ENCODE results near the gene TTC33. TPM values are rescaled to one million over a fixed set of nuclear protein-coding genes. Genes with fewer than 3 reads are reported as not detected.

TTC33 gene
- total RNA-seq, 1 donor, result 13.7 TPM

DNA sequence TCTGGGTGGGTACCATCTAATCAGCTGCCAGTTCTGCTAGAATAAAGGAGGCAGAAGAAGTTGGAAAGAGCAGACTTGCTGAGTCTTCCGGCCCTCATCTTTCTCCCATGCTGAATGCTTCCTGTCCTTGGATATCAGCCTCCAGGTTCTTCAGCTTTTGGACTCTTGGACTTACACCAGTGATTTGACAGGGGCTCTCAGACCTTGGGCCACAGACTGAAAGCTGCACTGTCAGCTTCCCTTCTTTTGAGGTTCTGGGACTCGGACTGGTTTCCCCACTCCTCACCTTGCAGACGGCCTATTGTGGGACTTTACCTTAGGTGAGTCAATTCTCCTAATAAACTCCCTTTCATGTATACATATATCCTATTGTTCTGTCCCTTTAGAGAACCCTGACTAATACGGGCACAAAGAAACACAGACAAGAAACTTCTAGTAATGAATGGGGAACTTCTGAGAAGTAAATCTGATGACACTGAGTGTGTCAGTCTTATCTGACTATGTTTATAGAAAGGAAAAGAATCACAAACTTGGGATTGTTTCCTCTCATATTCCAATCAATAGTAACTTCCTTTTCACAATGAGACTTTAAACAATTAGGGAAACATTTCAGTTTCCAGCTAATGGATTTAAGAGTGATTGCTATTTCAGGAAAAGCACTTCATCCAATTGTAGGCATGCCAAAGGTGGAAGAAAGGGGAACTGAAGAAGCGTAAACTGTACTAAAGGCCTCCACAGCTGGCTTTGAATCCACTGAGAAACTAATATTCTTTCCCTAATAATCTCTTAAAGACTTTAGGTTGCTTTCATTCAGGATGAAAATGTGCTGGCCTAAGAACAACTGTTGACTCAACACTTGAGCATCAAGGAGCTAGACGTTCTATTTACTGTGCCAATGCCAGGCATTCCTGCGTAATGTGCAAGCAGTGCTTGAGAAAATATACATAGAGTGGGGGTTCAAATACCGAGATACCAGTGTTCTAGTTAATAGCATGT lies 204.0 kb downstream of the TTC33 start:
- peak; percentile 97 for DNase-seq (ENCODE audit: low read depth)
- no peak overlapping the region for H3K4me3 ChIP-seq (ENCODE audit: low read depth, low read length)
- TF ChIP-seq, protein P1, sequence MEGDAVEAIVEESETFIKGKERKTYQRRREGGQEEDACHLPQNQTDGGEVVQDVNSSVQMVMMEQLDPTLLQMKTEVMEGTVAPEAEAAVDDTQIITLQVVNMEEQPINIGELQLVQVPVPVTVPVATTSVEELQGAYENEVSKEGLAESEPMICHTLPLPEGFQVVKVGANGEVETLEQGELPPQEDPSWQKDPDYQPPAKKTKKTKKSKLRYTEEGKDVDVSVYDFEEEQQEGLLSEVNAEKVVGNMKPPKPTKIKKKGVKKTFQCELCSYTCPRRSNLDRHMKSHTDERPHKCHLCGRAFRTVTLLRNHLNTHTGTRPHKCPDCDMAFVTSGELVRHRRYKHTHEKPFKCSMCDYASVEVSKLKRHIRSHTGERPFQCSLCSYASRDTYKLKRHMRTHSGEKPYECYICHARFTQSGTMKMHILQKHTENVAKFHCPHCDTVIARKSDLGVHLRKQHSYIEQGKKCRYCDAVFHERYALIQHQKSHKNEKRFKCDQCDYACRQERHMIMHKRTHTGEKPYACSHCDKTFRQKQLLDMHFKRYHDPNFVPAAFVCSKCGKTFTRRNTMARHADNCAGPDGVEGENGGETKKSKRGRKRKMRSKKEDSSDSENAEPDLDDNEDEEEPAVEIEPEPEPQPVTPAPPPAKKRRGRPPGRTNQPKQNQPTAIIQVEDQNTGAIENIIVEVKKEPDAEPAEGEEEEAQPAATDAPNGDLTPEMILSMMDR (IDR thresholded peaks at IDR 0.05; ENCODE audit: insufficient read depth, low read length), result no peak

DNA sequence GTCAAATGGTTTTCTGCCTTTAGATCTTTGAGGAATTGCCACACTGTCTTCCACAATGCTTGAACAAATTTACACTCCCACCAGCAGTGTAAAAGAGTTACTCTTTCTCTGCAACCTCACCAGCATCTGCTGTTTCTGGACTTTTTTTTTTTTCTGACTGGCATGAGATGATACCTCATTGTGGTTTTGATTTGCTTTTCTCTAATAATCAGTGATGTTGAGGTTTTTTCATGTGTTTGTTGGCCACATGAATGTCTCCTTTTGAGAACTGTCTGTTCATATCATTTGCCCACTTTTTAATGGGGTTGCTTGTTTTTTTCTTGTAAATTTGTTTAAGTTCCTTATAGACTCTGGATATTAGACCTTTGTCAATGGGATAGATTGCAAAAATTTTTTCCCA lies 205.3 kb downstream of the TTC33 start:
- H3K4me3 ChIP-seq (ENCODE audit: low read depth, low read length), result no peak overlapping the region
- TF ChIP-seq, protein P1 (IDR thresholded peaks at IDR 0.05; ENCODE audit: insufficient read depth, low read length), result no peak
- no peak for DNase-seq (ENCODE audit: low read depth)

DNA sequence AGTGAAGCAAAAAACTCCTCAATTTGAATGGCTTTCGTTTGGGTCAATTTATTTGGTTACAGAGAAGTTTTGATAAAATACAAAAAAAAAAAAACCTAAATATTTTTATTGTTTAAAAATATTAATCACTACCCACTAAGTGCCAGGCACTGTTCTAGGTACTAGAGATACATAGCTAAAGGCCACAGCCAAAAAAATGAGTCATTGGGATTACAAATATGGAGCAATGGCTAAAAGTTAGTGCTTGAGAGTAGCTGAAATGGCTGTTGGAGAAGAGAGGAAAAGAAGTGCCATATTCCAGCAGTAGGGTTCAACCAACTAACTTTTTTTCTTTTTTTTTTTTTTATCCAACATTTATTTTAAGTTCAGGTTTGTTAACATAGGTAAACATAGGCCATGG lies 206.1 kb downstream of the TTC33 start:
- no peak overlapping the region for H3K4me3 ChIP-seq (ENCODE audit: low read depth, low read length)
- DNase-seq (ENCODE audit: low read depth), result no peak
- TF ChIP-seq, protein P1 (IDR thresholded peaks at IDR 0.05; ENCODE audit: insufficient read depth, low read length), result no peak

DNA sequence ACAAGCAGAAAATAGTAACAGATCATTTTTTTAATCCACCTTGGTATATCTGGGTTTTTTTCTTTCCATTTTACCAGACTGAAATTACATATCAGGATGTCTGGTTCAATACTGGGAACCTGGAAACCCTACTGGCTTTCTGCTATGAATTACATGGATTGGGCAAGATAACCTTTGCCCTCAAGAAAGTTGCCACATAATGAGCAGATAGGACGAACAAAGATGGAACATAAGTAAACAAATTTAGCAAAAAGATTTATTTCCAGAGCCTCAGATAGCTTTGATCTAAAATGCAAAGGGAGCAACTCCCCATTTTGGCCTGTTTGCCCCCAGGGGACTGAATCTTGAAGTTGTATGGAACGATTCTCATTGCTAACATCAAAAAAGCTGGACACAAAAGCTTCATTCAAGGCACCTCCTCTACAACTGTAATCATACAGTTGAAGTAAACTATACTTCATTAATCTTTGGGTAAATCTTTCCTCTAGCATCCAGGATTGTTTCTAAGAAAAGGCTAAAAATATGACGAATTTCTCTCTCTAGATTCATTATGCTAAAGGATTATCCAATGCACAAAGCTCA lies 207.7 kb downstream of the TTC33 start:
- DNase-seq (ENCODE audit: low read depth), result no peak
- no peak overlapping the region for H3K4me3 ChIP-seq (ENCODE audit: low read depth, low read length)
- TF ChIP-seq, protein P1 (IDR thresholded peaks at IDR 0.05; ENCODE audit: insufficient read depth, low read length), result no peak

DNA sequence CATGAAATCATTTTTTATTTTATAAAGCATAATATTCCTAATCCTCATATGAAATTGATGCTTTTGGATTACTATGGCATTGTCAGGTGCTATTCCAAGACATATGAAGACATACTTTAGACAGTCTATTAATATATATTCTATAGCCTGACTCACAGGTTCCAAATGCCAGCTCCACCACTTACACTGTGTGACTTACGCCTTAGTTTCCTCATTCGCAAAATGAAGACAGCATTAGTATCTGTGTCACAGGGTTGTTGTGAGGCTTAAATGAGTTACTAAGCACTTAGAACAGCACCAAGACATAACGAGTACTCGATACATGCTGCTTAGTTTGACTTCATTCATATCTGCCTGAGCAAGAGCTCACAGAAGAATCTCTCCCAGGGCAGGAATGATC lies 208.2 kb downstream of the TTC33 start:
- no peak overlapping the region for H3K4me3 ChIP-seq (ENCODE audit: low read depth, low read length)
- TF ChIP-seq, protein P1 (IDR thresholded peaks at IDR 0.05; ENCODE audit: insufficient read depth, low read length), result no peak
- no peak for DNase-seq (ENCODE audit: low read depth)

DNA sequence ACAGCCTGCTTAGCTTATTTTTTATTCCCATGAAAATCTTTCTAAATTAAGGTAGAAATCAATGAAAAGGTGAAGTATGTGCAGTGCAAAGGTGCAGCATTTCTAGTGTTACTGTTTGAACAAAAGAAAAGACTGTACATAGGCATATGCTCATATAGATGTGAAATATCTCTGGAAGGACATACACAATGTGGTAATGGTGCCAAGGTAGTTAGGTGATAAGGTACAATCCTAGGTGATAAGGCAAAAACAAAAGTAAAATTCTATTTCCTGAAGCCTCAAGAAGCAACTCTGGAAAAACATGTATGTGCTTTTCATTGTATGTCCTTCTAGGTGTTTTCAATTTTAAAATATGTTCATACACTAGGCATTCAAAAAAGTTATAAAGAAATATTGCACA lies 215.5 kb downstream of the TTC33 start:
- TF ChIP-seq, protein P1 (IDR thresholded peaks at IDR 0.05; ENCODE audit: insufficient read depth, low read length), result no peak
- no peak overlapping the region for H3K4me3 ChIP-seq (ENCODE audit: low read depth, low read length)
- no peak for DNase-seq (ENCODE audit: low read depth)
